ENCODE measurements around the gene SH3RF3.

- TF ChIP-seq, protein P1, sequence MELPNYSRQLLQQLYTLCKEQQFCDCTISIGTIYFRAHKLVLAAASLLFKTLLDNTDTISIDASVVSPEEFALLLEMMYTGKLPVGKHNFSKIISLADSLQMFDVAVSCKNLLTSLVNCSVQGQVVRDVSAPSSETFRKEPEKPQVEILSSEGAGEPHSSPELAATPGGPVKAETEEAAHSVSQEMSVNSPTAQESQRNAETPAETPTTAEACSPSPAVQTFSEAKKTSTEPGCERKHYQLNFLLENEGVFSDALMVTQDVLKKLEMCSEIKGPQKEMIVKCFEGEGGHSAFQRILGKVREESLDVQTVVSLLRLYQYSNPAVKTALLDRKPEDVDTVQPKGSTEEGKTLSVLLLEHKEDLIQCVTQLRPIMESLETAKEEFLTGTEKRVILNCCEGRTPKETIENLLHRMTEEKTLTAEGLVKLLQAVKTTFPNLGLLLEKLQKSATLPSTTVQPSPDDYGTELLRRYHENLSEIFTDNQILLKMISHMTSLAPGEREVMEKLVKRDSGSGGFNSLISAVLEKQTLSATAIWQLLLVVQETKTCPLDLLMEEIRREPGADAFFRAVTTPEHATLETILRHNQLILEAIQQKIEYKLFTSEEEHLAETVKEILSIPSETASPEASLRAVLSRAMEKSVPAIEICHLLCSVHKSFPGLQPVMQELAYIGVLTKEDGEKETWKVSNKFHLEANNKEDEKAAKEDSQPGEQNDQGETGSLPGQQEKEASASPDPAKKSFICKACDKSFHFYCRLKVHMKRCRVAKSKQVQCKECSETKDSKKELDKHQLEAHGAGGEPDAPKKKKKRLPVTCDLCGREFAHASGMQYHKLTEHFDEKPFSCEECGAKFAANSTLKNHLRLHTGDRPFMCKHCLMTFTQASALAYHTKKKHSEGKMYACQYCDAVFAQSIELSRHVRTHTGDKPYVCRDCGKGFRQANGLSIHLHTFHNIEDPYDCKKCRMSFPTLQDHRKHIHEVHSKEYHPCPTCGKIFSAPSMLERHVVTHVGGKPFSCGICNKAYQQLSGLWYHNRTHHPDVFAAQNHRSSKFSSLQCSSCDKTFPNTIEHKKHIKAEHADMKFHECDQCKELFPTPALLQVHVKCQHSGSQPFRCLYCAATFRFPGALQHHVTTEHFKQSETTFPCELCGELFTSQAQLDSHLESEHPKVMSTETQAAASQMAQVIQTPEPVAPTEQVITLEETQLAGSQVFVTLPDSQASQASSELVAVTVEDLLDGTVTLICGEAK (IDR thresholded peaks at IDR 0.05; ENCODE audit: borderline replicate concordance) = no peak
- TF ChIP-seq, protein P2, sequence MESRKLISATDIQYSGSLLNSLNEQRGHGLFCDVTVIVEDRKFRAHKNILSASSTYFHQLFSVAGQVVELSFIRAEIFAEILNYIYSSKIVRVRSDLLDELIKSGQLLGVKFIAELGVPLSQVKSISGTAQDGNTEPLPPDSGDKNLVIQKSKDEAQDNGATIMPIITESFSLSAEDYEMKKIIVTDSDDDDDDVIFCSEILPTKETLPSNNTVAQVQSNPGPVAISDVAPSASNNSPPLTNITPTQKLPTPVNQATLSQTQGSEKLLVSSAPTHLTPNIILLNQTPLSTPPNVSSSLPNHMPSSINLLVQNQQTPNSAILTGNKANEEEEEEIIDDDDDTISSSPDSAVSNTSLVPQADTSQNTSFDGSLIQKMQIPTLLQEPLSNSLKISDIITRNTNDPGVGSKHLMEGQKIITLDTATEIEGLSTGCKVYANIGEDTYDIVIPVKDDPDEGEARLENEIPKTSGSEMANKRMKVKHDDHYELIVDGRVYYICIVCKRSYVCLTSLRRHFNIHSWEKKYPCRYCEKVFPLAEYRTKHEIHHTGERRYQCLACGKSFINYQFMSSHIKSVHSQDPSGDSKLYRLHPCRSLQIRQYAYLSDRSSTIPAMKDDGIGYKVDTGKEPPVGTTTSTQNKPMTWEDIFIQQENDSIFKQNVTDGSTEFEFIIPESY (IDR thresholded peaks at IDR 0.05) = no peak
- no peak for TF ChIP-seq POLR2A (IDR thresholded peaks at IDR 0.05; ENCODE audit: low read depth, low read length)
- TF ChIP-seq, protein P3, sequence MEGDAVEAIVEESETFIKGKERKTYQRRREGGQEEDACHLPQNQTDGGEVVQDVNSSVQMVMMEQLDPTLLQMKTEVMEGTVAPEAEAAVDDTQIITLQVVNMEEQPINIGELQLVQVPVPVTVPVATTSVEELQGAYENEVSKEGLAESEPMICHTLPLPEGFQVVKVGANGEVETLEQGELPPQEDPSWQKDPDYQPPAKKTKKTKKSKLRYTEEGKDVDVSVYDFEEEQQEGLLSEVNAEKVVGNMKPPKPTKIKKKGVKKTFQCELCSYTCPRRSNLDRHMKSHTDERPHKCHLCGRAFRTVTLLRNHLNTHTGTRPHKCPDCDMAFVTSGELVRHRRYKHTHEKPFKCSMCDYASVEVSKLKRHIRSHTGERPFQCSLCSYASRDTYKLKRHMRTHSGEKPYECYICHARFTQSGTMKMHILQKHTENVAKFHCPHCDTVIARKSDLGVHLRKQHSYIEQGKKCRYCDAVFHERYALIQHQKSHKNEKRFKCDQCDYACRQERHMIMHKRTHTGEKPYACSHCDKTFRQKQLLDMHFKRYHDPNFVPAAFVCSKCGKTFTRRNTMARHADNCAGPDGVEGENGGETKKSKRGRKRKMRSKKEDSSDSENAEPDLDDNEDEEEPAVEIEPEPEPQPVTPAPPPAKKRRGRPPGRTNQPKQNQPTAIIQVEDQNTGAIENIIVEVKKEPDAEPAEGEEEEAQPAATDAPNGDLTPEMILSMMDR (IDR thresholded peaks at IDR 0.05 in 2 of 3, conservative IDR thresholded peaks at IDR 0.05 in 1 of 3; ENCODE audit: control insufficient read depth in 2 of 3, extremely low read depth in 1 of 3, insufficient read depth in 1 of 3, low read depth in 3 of 3, low read length in 3 of 3) = no peak
- no peak for TF ChIP-seq POLR2AphosphoS2 (IDR thresholded peaks at IDR 0.05; ENCODE audit: low read depth, low read length)
- no peak for TF ChIP-seq IKZF1 (conservative IDR thresholded peaks at IDR 0.05)
- no peak for TF ChIP-seq EZH2 (IDR thresholded peaks at IDR 0.05; ENCODE audit: borderline replicate concordance, control insufficient read depth, low read depth, low read length)
- TF ChIP-seq RAD21 (IDR thresholded peaks at IDR 0.05; ENCODE audit: insufficient read depth, low read depth, low read length) = no peak
- TF ChIP-seq BHLHE40 (IDR thresholded peaks at IDR 0.05; ENCODE audit: borderline replicate concordance in 1 of 2, low read depth in 2 of 2, low read length in 1 of 2) = no peak
- TF ChIP-seq RBBP5 (conservative IDR thresholded peaks at IDR 0.05) = no peak
- TF ChIP-seq RFX5 (IDR thresholded peaks at IDR 0.05; ENCODE audit: low read depth, low read length) = no peak
- TF ChIP-seq, protein P4, sequence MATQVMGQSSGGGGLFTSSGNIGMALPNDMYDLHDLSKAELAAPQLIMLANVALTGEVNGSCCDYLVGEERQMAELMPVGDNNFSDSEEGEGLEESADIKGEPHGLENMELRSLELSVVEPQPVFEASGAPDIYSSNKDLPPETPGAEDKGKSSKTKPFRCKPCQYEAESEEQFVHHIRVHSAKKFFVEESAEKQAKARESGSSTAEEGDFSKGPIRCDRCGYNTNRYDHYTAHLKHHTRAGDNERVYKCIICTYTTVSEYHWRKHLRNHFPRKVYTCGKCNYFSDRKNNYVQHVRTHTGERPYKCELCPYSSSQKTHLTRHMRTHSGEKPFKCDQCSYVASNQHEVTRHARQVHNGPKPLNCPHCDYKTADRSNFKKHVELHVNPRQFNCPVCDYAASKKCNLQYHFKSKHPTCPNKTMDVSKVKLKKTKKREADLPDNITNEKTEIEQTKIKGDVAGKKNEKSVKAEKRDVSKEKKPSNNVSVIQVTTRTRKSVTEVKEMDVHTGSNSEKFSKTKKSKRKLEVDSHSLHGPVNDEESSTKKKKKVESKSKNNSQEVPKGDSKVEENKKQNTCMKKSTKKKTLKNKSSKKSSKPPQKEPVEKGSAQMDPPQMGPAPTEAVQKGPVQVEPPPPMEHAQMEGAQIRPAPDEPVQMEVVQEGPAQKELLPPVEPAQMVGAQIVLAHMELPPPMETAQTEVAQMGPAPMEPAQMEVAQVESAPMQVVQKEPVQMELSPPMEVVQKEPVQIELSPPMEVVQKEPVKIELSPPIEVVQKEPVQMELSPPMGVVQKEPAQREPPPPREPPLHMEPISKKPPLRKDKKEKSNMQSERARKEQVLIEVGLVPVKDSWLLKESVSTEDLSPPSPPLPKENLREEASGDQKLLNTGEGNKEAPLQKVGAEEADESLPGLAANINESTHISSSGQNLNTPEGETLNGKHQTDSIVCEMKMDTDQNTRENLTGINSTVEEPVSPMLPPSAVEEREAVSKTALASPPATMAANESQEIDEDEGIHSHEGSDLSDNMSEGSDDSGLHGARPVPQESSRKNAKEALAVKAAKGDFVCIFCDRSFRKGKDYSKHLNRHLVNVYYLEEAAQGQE (IDR thresholded peaks at IDR 0.05; ENCODE audit: low read depth, low read length) = no peak
- TF ChIP-seq POLR2AphosphoS5 (IDR thresholded peaks at IDR 0.05; ENCODE audit: low read length) = no peak
- TF ChIP-seq ZSCAN29 (IDR thresholded peaks at IDR 0.05) = no peak
These were observed 127.1 kb downstream of the SH3RF3 start for GRCh38 chr2:109256111-109256510.

Data from GM12878 (cell line).